HepG2 (cell line): ENCODE measurements around the gene THADA. TPM values are rescaled to one million over a fixed set of nuclear protein-coding genes. Genes with fewer than 3 reads are reported as not detected.

Source experiments
- AGO1 ChIP-seq: fragments of 200-400 bp; formaldehyde crosslinking; IDR thresholded peaks from 2 replicates; pipeline ENCODE4 v1.6.1; 2017; ENCODE audit warnings: mild to moderate bottlenecking, low read depth, low read length, moderate library complexity; ENCODE audit not compliant: poor library complexity, severe bottlenecking
- BRD4 ChIP-seq: sonication (generic); formaldehyde crosslinking; IDR thresholded peaks from 2 replicates; pipeline ENCODE4 v1.4.0; 2020; ENCODE audit warnings: missing genetic modification reagents
- EP300 ChIP-seq, 3 experiments: sonication (generic) in 1 of 3; formaldehyde crosslinking in 1 of 3; IDR thresholded peaks; 2 replicates each; pipeline versions ENCODE4 v1.5.1 to v1.6.1; 2011 to 2020; ENCODE audit warnings: low read depth in 2 of 3, low read length in 2 of 3, borderline replicate concordance in 1 of 3, improper control_type of control experiment in 1 of 3, mild to moderate bottlenecking in 1 of 3, missing genetic modification reagents in 1 of 3, moderate library complexity in 1 of 3
- FOXA1 ChIP-seq, 2 experiments: fragments of 450-650 bp in 1 of 2; sonication (generic) in 1 of 2; formaldehyde crosslinking in 1 of 2; IDR thresholded peaks; 2 replicates each; pipeline versions ENCODE4 v1.4.0 to v1.6.1; 2016 to 2020; ENCODE audit warnings: missing genetic modification reagents in 1 of 2
- GZF1 ChIP-seq: sonication (generic); formaldehyde crosslinking; IDR thresholded peaks from 2 replicates; pipeline ENCODE4 v1.5.1; 2020; ENCODE audit warnings: mild to moderate bottlenecking, missing genetic modification reagents
- IKZF1 ChIP-seq: fragments of 450-650 bp; IDR thresholded peaks from 2 replicates; pipeline ENCODE4 v1.7.1; 2016
- NFIC ChIP-seq: IDR thresholded peaks from 2 replicates; pipeline ENCODE4 v1.6.1; 2012; ENCODE audit warnings: mild to moderate bottlenecking, low read length, inconsistent platforms
- NR1H2 ChIP-seq: sonication (generic); formaldehyde crosslinking; IDR thresholded peaks from 2 replicates; pipeline ENCODE4 v1.8.1; 2022; ENCODE audit warnings: low read depth, missing genetic modification reagents, borderline replicate concordance
- PHF8 ChIP-seq: sonication (generic); formaldehyde crosslinking; IDR thresholded peaks from 2 replicates; pipeline ENCODE4 v1.5.0; 2020; ENCODE audit warnings: missing genetic modification reagents
- PRPF4 ChIP-seq: fragments of 200-400 bp; formaldehyde crosslinking; IDR thresholded peaks from 2 replicates; pipeline ENCODE4 v1.6.1; 2016; ENCODE audit warnings: low read length, low read depth; ENCODE audit not compliant: poor library complexity, severe bottlenecking
- RCOR2 ChIP-seq: IDR thresholded peaks from 2 replicates; pipeline ENCODE4 v1.6.1; 2016; ENCODE audit warnings: missing biosample characterization, missing genetic modification reagents
- RFX3 ChIP-seq: IDR thresholded peaks from 2 replicates; pipeline ENCODE4 v1.6.1; 2016; ENCODE audit warnings: missing biosample characterization, missing genetic modification reagents
- SAP130 ChIP-seq: IDR thresholded peaks from 2 replicates; pipeline ENCODE4 v1.6.1; 2016; ENCODE audit warnings: low read depth
- SMAD3 ChIP-seq: sonication (generic); formaldehyde crosslinking; IDR thresholded peaks from 2 replicates; pipeline ENCODE4 v1.4.0; 2020; ENCODE audit warnings: missing genetic modification reagents
- SOX5 ChIP-seq: IDR thresholded peaks from 2 replicates; pipeline ENCODE4 v1.6.1; 2016; ENCODE audit warnings: borderline replicate concordance
- TOE1 ChIP-seq: sonication (generic); formaldehyde crosslinking; IDR thresholded peaks from 2 replicates; pipeline ENCODE4 v1.4.0; 2020; ENCODE audit warnings: mild to moderate bottlenecking, missing genetic modification reagents
- ZMAT3 ChIP-seq: sonication (generic); formaldehyde crosslinking; conservative IDR thresholded peaks from 2 replicates; pipeline ENCODE4 v1.7.0; 2021; ENCODE audit warnings: missing genetic modification reagents
- ZMYM2 ChIP-seq: sonication (generic); formaldehyde crosslinking; IDR thresholded peaks from 2 replicates; pipeline ENCODE4 v1.8.0; 2022; ENCODE audit warnings: mild to moderate bottlenecking, missing genetic modification reagents
- ZNF550 ChIP-seq: sonication (generic); formaldehyde crosslinking; IDR thresholded peaks from 2 replicates; pipeline ENCODE4 v1.4.0; 2020; ENCODE audit warnings: mild to moderate bottlenecking, missing genetic modification reagents, borderline replicate concordance
- ZNF629 ChIP-seq: sonication (generic); formaldehyde crosslinking; conservative IDR thresholded peaks from 2 replicates; pipeline ENCODE4 v1.5.0; 2020; ENCODE audit warnings: missing genetic modification reagents
- ZNF749 ChIP-seq: sonication (generic); formaldehyde crosslinking; IDR thresholded peaks from 2 replicates; pipeline ENCODE4 v1.8.0; 2022; ENCODE audit warnings: mild to moderate bottlenecking, missing genetic modification reagents, moderate library complexity, borderline replicate concordance
- ZNF777 ChIP-seq: sonication (generic); formaldehyde crosslinking; IDR thresholded peaks from 2 replicates; pipeline ENCODE4 v1.4.0; 2020; ENCODE audit warnings: missing genetic modification reagents
- polyA plus RNA-seq, 8 experiments: library from polyadenylated mRNA; depleted of rRNA in 3 of 8; stranded (reverse) in 7 of 8; unstranded in 1 of 8; fragments of >200 nt; fragmentation: Illumina TruSeq in 4 of 8; extraction: Trizol in 4 of 8; gene quantifications; 2 replicates each; pipeline versions ENCODE4 v1.2.1 to v1.2.3, GENCODE V29; 2011 to 2016; ENCODE audit warnings: low read depth in 4 of 8, missing spikeins in 1 of 8, mixed read lengths in 1 of 8; ENCODE audit not compliant: insufficient read depth in 1 of 8
- total RNA-seq, 5 experiments: library from RNA; depleted of rRNA; stranded (reverse); fragments of >200 nt; fragmentation: Illumina TruSeq; extraction: Trizol; gene quantifications; 2 replicates each; pipeline ENCODE4 v1.2.3, GENCODE V29; 2016; ENCODE audit warnings: low read depth in 1 of 5
- TF ChIP-seq, protein P1 (sequence below): sonication (generic); formaldehyde crosslinking; IDR thresholded peaks from 2 replicates; pipeline ENCODE4 v1.5.0; 2020; ENCODE audit warnings: missing genetic modification reagents
- TF ChIP-seq, protein P2 (sequence below): IDR thresholded peaks from 2 replicates; pipeline ENCODE4 v1.6.1; 2016; ENCODE audit warnings: missing biosample characterization, missing genetic modification reagents, low read depth
- TF ChIP-seq, protein P3 (sequence below): sonication (generic); formaldehyde crosslinking; IDR thresholded peaks from 2 replicates; pipeline ENCODE4 v1.5.1; 2020; ENCODE audit warnings: missing genetic modification reagents, mild to moderate bottlenecking, borderline replicate concordance
- TF ChIP-seq, protein P4 (sequence below): sonication (generic); formaldehyde crosslinking; IDR thresholded peaks from 2 replicates; pipeline ENCODE4 v1.5.0; 2020; ENCODE audit warnings: missing genetic modification reagents, mild to moderate bottlenecking, borderline replicate concordance

Gene THADA
- total and polyA plus RNA-seq, 2 of the 13 experiments (the other 11 are each of a cell fraction or from before 2014, with no cell fraction given), result 12.7 to 21.7 TPM

DNA sequence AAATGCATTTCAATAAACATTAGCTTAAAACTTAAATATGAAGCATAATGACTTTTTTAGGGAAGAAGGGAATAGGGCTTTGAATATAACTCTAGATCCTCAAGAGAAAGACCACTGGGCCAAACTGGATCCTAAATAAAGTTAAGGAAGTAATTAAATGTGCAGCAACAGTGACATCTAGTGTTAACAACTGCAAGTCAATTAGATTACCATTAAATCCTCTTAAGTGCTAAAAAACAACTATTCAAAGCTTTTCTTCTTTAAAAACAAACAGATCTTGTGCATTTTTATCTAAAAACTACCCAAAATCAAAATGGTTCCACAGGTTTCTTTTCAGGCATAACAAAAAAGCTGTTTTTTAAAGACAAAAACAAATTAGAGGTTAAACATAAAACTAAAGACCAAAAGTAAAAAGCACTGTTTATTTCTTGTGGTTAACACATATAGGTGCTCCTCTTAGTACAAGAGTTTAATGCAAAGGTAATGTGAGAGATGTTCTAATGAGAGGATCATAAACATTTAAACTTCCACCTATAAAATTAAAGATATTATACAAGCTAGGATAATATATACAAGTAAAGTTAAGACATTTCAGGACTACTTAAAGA, 111.4 kb downstream of the THADA start (continued):
- TF ChIP-seq ZNF777 (CRISPR knock-in tag) (no peak), SOX5 (CRISPR knock-in tag) (peak; percentile 45; the same call in 1 of the 2 replicates), SMAD3 (CRISPR knock-in tag) (peak; percentile 42; the same call in 1 of the 2 replicates), NFIC (no peak), NR1H2 (CRISPR knock-in tag) (no peak), TOE1 (CRISPR knock-in tag) (no peak; the same call in 1 of the 2 replicates), ZMYM2 (CRISPR knock-in tag) (no peak), FOXA1 (IDR thresholded peaks at IDR 0.05) (no peak), FOXA1 (CRISPR knock-in tag; IDR thresholded peaks at IDR 0.05) (no peak), ZNF749 (no peak), ZNF629 (no peak), PRPF4 (no peak), GZF1 (no peak), RFX3 (CRISPR knock-in tag) (no peak), PHF8 (CRISPR knock-in tag) (no peak), RCOR2 (0 out of 2 replicates have a peak, but pooled peaks have one; percentile 29), IKZF1 (no peak), AGO1 (no peak), EP300 (IDR thresholded peaks at IDR 0.05; ENCODE audit: low read depth in 2 of 2, low read length in 2 of 2) (no peak), EP300 (CRISPR knock-in tag; IDR thresholded peaks at IDR 0.05; ENCODE audit: borderline replicate concordance) (no peak), ZMAT3 (CRISPR knock-in tag) (no peak), ZNF550 (CRISPR knock-in tag) (no peak), SAP130 (0 out of 2 replicates have a peak, but pooled peaks have one; percentile 30), BRD4 (CRISPR knock-in tag) (no peak)
- TF ChIP-seq, protein P1, sequence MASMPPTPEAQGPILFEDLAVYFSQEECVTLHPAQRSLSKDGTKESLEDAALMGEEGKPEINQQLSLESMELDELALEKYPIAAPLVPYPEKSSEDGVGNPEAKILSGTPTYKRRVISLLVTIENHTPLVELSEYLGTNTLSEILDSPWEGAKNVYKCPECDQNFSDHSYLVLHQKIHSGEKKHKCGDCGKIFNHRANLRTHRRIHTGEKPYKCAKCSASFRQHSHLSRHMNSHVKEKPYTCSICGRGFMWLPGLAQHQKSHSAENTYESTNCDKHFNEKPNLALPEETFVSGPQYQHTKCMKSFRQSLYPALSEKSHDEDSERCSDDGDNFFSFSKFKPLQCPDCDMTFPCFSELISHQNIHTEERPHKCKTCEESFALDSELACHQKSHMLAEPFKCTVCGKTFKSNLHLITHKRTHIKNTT (CRISPR knock-in tag), result no peak
- TF ChIP-seq, protein P2, sequence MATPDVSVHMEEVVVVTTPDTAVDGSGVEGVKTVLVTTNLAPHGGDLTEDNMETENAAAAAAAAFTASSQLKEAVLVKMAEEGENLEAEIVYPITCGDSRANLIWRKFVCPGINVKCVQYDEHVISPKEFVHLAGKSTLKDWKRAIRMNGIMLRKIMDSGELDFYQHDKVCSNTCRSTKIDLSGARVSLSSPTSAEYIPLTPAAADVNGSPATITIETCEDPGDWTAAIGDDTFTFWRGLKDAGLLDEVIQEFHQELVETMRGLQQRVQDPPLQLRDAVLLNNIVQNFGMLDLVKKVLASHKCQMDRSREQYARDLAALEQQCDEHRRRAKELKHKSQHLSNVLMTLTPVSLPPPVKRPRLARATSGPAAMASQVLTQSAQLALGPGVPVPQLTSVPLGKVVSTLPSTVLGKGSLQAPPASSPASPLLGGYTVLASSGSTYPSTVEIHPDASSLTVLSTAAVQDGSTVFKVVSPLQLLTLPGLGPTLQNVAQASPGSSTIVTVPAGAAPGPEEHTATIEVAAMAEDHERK, result no peak
- TF ChIP-seq, protein P3, sequence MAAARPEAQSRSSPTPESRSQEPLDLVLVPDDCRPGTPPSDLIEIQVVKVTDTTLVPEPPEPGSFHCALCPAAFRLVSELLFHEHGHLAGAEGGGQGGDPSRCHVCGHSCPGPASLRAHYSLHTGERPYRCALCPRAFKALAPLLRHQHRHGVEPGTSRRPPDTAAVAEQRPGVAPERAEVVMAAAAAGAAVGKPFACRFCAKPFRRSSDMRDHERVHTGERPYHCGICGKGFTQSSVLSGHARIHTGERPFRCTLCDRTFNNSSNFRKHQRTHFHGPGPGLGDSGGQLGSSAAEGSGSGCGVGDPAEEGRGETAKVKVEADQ, result no peak
- TF ChIP-seq, protein P4, sequence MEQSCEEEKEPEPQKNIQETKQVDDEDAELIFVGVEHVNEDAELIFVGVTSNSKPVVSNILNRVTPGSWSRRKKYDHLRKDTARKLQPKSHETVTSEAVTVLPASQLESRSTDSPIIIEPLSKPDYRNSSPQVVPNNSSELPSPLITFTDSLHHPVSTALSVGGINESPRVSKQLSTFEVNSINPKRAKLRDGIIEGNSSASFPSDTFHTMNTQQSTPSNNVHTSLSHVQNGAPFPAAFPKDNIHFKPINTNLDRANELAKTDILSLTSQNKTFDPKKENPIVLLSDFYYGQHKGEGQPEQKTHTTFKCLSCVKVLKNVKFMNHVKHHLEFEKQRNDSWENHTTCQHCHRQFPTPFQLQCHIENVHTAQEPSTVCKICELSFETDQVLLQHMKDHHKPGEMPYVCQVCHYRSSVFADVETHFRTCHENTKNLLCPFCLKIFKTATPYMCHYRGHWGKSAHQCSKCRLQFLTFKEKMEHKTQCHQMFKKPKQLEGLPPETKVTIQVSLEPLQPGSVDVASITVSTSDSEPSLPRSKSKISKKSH (CRISPR knock-in tag), result no peak
